ENCODE results near the gene JCHAIN. TPM values are rescaled to one million over a fixed set of nuclear protein-coding genes. Genes with fewer than 3 reads are reported as not detected.
"Not testable (repeated sequence)": the region's sequence is repeated elsewhere in the genome, so short reads cannot be mapped to it uniquely, and the experiment has no call there.

The JCHAIN gene
- total and polyA plus RNA-seq, 9 of the 15 experiments (the other 6 are each of a cell fraction or from before 2014, with no cell fraction given): 0.04 to 0.68 (median 0.26) TPM; not detected in 5

- DNase-seq (ENCODE audit: extremely low read depth in 1 of 4, low spot score in 3 of 4) (peak in 1 of 4 experiments; percentile 46), ATAC-seq (peak; percentile 70)
- H3K27me3 ChIP-seq (ENCODE audit: control insufficient read depth in 2 of 2, insufficient read depth in 2 of 2, low read length in 2 of 2); CTCF ChIA-PET (ENCODE audit: low intra/inter-chr PET ratio); H4K20me1 ChIP-seq (replicated peaks; ENCODE audit: control insufficient read depth, insufficient read depth, low read length); H3K79me2 ChIP-seq (ENCODE audit: control insufficient read depth, insufficient read depth, low read length); intact Hi-C loops (cut with micrococcal nuclease); H3K4me1 ChIP-seq (replicated peaks in 1 of 2; ENCODE audit: control insufficient read depth in 2 of 2, insufficient read depth in 2 of 2, low read length in 2 of 2); H3K27ac ChIP-seq (ENCODE audit: extremely low read depth, low read depth, low read length); in situ Hi-C loops (cut with MboI); H3K9me1 ChIP-seq (ENCODE audit: control insufficient read depth, insufficient read depth, low read length); H3K4me2 ChIP-seq (ENCODE audit: insufficient read depth, low read length); H3K4me3 ChIP-seq; BruUV-seq (replicated peaks); POLR2A ChIA-PET; FAIRE-seq; H3K9me3 ChIP-seq (replicated peaks; ENCODE audit: control insufficient read depth, insufficient read depth, low read depth, low read length); H3K9ac ChIP-seq (ENCODE audit: insufficient read depth in 1 of 2, low read depth in 2 of 2, low read length in 2 of 2); H2AFZ ChIP-seq (ENCODE audit: low read depth, low read length); H3K36me3 ChIP-seq (ENCODE audit: control insufficient read depth, insufficient read depth, low read length): not testable (repeated sequence)
- TF ChIP-seq SMARCA4 (IDR thresholded peaks at IDR 0.05) (0 out of 2 replicates have a peak, but pooled peaks have one; percentile 22), TAL1 (IDR thresholded peaks at IDR 0.05) (peak; percentile 16; the same call in 1 of the 2 replicates), DPF2 (IDR thresholded peaks at IDR 0.05) (peak; percentile 58; the same call in 1 of the 2 replicates), ARID1B (IDR thresholded peaks at IDR 0.05) (peak; percentile 33; the same call in 1 of the 2 replicates), KDM1A (IDR thresholded peaks at IDR 0.05) (peak; percentile 59 to 64; a peak in 2 of 4 replicates), TCF3 (CRISPR knock-in tag; IDR thresholded peaks at IDR 0.05) (0 out of 2 replicates have a peak, but pooled peaks have one; percentile 15), SMARCE1 (IDR thresholded peaks at IDR 0.05) (peak; percentile 36; the same call in 1 of the 2 replicates), NFE2 (IDR thresholded peaks at IDR 0.05; ENCODE audit: low read depth) (0 out of 2 replicates have a peak, but pooled peaks have one; percentile 27), CBFA2T3 (IDR thresholded peaks at IDR 0.05) (peak; percentile 56)
- TF ChIP-seq, protein P1, sequence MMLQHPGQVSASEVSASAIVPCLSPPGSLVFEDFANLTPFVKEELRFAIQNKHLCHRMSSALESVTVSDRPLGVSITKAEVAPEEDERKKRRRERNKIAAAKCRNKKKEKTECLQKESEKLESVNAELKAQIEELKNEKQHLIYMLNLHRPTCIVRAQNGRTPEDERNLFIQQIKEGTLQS (IDR thresholded peaks at IDR 0.05): 0 out of 2 replicates have a peak, but pooled peaks have one; percentile 36
- TF ChIP-seq, protein P1 (CRISPR knock-in tag; conservative IDR thresholded peaks at IDR 0.05): not testable (repeated sequence)
- 12% methylated on average over 8 of the region's 8 CpGs for WGBS (ENCODE audit: insufficient coverage, low coverage, missing lambda C conversion rate)
Observed at GRCh38 chr4:70698435-70698834, 32.1 kb upstream of the JCHAIN start.

- H3K9ac ChIP-seq (ENCODE audit: insufficient read depth in 1 of 2, low read depth in 2 of 2, low read length in 2 of 2); H3K27me3 ChIP-seq (ENCODE audit: control insufficient read depth in 2 of 2, insufficient read depth in 2 of 2, low read length in 2 of 2); ATAC-seq; H2AFZ ChIP-seq (ENCODE audit: low read depth, low read length); FAIRE-seq; H3K4me2 ChIP-seq (ENCODE audit: insufficient read depth, low read length); H3K4me3 ChIP-seq; H3K9me3 ChIP-seq (replicated peaks; ENCODE audit: control insufficient read depth, insufficient read depth, low read depth, low read length); H3K27ac ChIP-seq (ENCODE audit: extremely low read depth, low read depth, low read length); H3K9me1 ChIP-seq (ENCODE audit: control insufficient read depth, insufficient read depth, low read length); H4K20me1 ChIP-seq (replicated peaks; ENCODE audit: control insufficient read depth, insufficient read depth, low read length); in situ Hi-C loops (cut with MboI); DNase-seq (ENCODE audit: extremely low read depth in 1 of 4, low spot score in 3 of 4); intact Hi-C loops (cut with micrococcal nuclease); BruUV-seq (replicated peaks): not testable (repeated sequence)
- CTCF ChIA-PET (ENCODE audit: low intra/inter-chr PET ratio): interaction anchor here (0.6 kb wide), 1 partner anchor 10 kb away, joined by 3 read pairs; no protein-coding TSS in a partner anchor
- POLR2A ChIA-PET: interaction anchor here (0.6 to 2.3 kb wide), 3 partner anchors 9 to 15 kb away, joined by 3 to 16 read pairs (median 3); no protein-coding TSS in a partner anchor
- 97% methylated on average over 4 of the region's 7 CpGs for WGBS (ENCODE audit: insufficient coverage, low coverage, missing lambda C conversion rate)
- Histone ChIP-seq H3K36me3 (ENCODE audit: control insufficient read depth, insufficient read depth, low read length) (peaks cover 23% of the 10 kb centered on the region), H3K4me1 (replicated peaks in 1 of 2; ENCODE audit: control insufficient read depth in 2 of 2, insufficient read depth in 2 of 2, low read length in 2 of 2) (peaks cover 0 to 13% of the 10 kb centered on the region in 2 experiments; a peak in 4 of 5 replicates), H3K79me2 (ENCODE audit: control insufficient read depth, insufficient read depth, low read length) (peaks cover 29% of the 10 kb centered on the region)
Observed at GRCh38 chr4:70694633-70695032, 28.3 kb upstream of the JCHAIN start.
